Measurements from ENCODE around the gene RSPH1.

DNA sequence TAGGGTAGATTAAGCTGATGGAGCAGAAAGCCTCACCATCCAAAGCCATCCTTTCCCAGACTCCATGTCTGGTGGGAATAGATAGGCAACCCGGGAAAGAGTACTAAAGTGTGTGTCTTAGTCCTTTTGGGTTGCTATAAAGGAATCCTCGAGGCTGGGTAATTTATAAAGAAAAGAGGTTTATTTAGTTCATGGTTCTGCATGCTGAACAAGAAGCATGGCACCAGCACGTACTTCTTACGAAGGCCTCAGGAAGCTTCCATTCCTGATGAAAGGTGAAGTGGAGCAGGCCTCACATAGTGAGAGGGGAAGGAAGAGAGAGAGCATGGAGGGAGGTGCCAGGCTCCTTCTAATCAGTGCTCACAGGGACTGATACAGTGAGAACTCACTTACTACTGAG is 11.4 kb upstream of the RSPH1 start:
- TF ChIP-seq POLR2A (IDR thresholded peaks at IDR 0.05), result no peak
- TF ChIP-seq POLR2AphosphoS5 (IDR thresholded peaks at IDR 0.05), result no peak

All from transverse colon (tissue), 3 donors.